ENCODE data around the gene RASGRF1.

DNA sequence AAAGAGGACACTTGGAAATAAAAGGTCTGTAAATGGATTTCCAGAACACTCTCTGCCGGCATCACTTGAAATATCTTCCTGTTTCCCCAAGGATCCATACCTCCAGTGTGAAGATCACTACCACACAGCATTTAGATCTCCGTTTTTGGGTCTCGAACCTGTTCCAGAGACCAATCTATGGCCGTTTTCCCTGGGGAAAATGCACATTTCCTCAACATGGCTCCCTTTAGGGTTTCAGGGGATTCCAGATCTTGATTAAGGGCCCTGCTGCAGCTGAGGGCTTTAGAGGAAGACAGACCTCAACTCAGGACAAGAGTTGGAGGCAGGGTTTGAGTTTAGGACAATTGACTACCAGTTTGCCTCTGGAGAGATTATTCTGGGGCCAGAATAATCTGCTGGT, 147.8 kb downstream of the RASGRF1 start:
- no peak for TF ChIP-seq TCF7 (IDR thresholded peaks at IDR 0.05; ENCODE audit: borderline replicate concordance)
- no peak for TF ChIP-seq NFIC (IDR thresholded peaks at IDR 0.05)
- no peak for TF ChIP-seq ZNF263 (CRISPR knock-in tag; IDR thresholded peaks at IDR 0.05; ENCODE audit: borderline replicate concordance)
